WTC11 (cell line): Measurements from ENCODE around the gene NFIX. TPM values are rescaled to one million over a fixed set of nuclear protein-coding genes. Genes with fewer than 3 reads are reported as not detected.

ENCODE experiments used
- ATAC-seq: fragments of 200-7000 bp; cut with Tn5 transposase; 2 replicates; pipeline ENCODE4 v1.10.0; 2021; ENCODE audit warnings: mild to moderate bottlenecking, moderate library complexity
- CTCF ChIA-PET: fragments of 300-600 bp; sonication (Branson Sonifier 250); formaldehyde crosslinking; loops from one replicate; lab custom pipeline; 2021; ENCODE audit warnings: antibody characterized with exemption; lab: Charles Lee
- POLR2A ChIA-PET: fragments of 350-600 bp; sonication (Branson Sonifier 250); formaldehyde crosslinking; loops from one replicate; lab custom pipeline; 2021; ENCODE audit warnings: antibody characterized with exemption; lab: Charles Lee
- DNase-seq: peaks from one replicate; pipeline ENCODE4 v3.0.0; 2021; ENCODE audit warnings: low spot score
- H3K27ac Mint-ChIP-seq: 2 replicates; pipeline ENCODE4 v1.8.0; 2021; ENCODE audit warnings: mixed read lengths
- H3K27me3 Mint-ChIP-seq: 2 replicates; pipeline ENCODE4 v1.8.0; 2021; ENCODE audit warnings: low read depth, mild to moderate bottlenecking, moderate library complexity, mixed read lengths
- H3K36me3 Mint-ChIP-seq: 2 replicates; pipeline ENCODE4 v1.8.0; 2021; ENCODE audit warnings: mixed read lengths
- H3K4me1 Mint-ChIP-seq: 2 replicates; pipeline ENCODE4 v1.8.0; 2022; ENCODE audit warnings: mixed read lengths
- H3K4me3 Mint-ChIP-seq: 2 replicates; pipeline ENCODE4 v1.8.0; 2021; ENCODE audit warnings: mild to moderate bottlenecking, moderate library complexity, mixed read lengths
- H3K9me3 Mint-ChIP-seq: 2 replicates; pipeline ENCODE4 v1.8.0; 2021; ENCODE audit warnings: mixed read lengths
- ATF1 ChIP-seq: sonication (generic); formaldehyde crosslinking; IDR thresholded peaks from 2 replicates; pipeline ENCODE4 v1.8.1; 2023; ENCODE audit warnings: mild to moderate bottlenecking, moderate library complexity, missing genetic modification reagents
- EMX1 ChIP-seq: fragments of 250-450 bp; sonication (Bioruptor Pico); IDR thresholded peaks from 2 replicates; pipeline ENCODE4 v1.8.0; 2021; ENCODE audit warnings: mild to moderate bottlenecking
- ERG ChIP-seq: fragments of 250-450 bp; sonication (Bioruptor Pico); IDR thresholded peaks from 2 replicates; pipeline ENCODE4 v1.8.0; 2021; ENCODE audit warnings: mild to moderate bottlenecking
- FOXJ3 ChIP-seq: sonication (generic); formaldehyde crosslinking; IDR thresholded peaks from 2 replicates; pipeline ENCODE4 v1.9.0; 2021; ENCODE audit warnings: missing genetic modification reagents, mild to moderate bottlenecking, borderline replicate concordance
- HMGA2 ChIP-seq: fragments of 250-450 bp; sonication (Bioruptor Pico); IDR thresholded peaks from 2 replicates; pipeline ENCODE4 v1.4.0; 2021; ENCODE audit warnings: mild to moderate bottlenecking, moderate library complexity
- HMGXB4 ChIP-seq: sonication (generic); formaldehyde crosslinking; IDR thresholded peaks from 2 replicates; pipeline ENCODE4 v1.8.1; 2023; ENCODE audit warnings: mild to moderate bottlenecking, moderate library complexity, missing genetic modification reagents
- NR2C2 ChIP-seq: sonication (generic); formaldehyde crosslinking; IDR thresholded peaks from 2 replicates; pipeline ENCODE4 v1.8.0; 2022; ENCODE audit warnings: mild to moderate bottlenecking, missing genetic modification reagents
- SP1 ChIP-seq: sonication (generic); formaldehyde crosslinking; conservative IDR thresholded peaks from 2 replicates; pipeline ENCODE4 v1.8.1; 2022; ENCODE audit warnings: missing genetic modification reagents
- total RNA-seq: library from RNA; stranded (reverse); gene quantifications from 3 replicates; pipeline ENCODE4 v1.2.3, GENCODE V29; 2021
- TF ChIP-seq, protein P1 (sequence below): sonication (generic); formaldehyde crosslinking; IDR thresholded peaks from 2 replicates; pipeline ENCODE4 v1.8.1; 2022; ENCODE audit warnings: mild to moderate bottlenecking, missing genetic modification reagents, moderate library complexity, borderline replicate concordance
- TF ChIP-seq, protein P2 (sequence below): fragments of 200-600 bp; IDR thresholded peaks from 2 replicates; pipeline ENCODE4 v1.8.0; 2022; ENCODE audit warnings: antibody characterized with exemption
- TF ChIP-seq, protein P3 (sequence below): sonication (generic); formaldehyde crosslinking; IDR thresholded peaks from 2 replicates; pipeline ENCODE4 v1.8.0; 2023; ENCODE audit warnings: mild to moderate bottlenecking, missing genetic modification reagents

Gene NFIX
- total RNA-seq, 1 experiment from 2014 or later = 1.4 TPM

- TF ChIP-seq, protein P1, sequence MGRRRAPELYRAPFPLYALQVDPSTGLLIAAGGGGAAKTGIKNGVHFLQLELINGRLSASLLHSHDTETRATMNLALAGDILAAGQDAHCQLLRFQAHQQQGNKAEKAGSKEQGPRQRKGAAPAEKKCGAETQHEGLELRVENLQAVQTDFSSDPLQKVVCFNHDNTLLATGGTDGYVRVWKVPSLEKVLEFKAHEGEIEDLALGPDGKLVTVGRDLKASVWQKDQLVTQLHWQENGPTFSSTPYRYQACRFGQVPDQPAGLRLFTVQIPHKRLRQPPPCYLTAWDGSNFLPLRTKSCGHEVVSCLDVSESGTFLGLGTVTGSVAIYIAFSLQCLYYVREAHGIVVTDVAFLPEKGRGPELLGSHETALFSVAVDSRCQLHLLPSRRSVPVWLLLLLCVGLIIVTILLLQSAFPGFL (CRISPR knock-in tag) = no peak
- TF ChIP-seq, protein P2, sequence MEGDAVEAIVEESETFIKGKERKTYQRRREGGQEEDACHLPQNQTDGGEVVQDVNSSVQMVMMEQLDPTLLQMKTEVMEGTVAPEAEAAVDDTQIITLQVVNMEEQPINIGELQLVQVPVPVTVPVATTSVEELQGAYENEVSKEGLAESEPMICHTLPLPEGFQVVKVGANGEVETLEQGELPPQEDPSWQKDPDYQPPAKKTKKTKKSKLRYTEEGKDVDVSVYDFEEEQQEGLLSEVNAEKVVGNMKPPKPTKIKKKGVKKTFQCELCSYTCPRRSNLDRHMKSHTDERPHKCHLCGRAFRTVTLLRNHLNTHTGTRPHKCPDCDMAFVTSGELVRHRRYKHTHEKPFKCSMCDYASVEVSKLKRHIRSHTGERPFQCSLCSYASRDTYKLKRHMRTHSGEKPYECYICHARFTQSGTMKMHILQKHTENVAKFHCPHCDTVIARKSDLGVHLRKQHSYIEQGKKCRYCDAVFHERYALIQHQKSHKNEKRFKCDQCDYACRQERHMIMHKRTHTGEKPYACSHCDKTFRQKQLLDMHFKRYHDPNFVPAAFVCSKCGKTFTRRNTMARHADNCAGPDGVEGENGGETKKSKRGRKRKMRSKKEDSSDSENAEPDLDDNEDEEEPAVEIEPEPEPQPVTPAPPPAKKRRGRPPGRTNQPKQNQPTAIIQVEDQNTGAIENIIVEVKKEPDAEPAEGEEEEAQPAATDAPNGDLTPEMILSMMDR = no peak
- no peak for TF ChIP-seq EMX1 (CRISPR knock-in tag)
- H3K27ac Mint-ChIP-seq = no peak overlapping the region
These were observed 27.4 kb upstream of the NFIX start for GRCh38 chr19:12967907-12968306.

GRCh38 chr19:12969292-12969988 is 25.8 kb upstream of the NFIX start, which contains the start of gene DAND5:
TSS of gene DAND5 (plus strand) at chr19:12969576. CDS start at chr19:12969661, 85 bp downstream.
- H3K4me1 Mint-ChIP-seq = 0 out of 2 replicates have a peak, but pooled peaks cover 5% of the 10 kb centered on the region
- peaks cover 4% of the 10 kb centered on the region for H3K27me3 Mint-ChIP-seq
- no peaks in the 10 kb centered on the region for H3K36me3 Mint-ChIP-seq
- H3K27ac Mint-ChIP-seq = no peak within 1 kb of the TSS
- no peak within 1 kb of the TSS for H3K4me3 Mint-ChIP-seq
- ChIA-PET POLR2A (interaction anchor here (0.7 kb wide), 1 partner anchor 203 kb away, joined by 3 read pairs; no protein-coding TSS in a partner anchor), CTCF (interaction anchor here (0.9 to 1.4 kb wide), 7 partner anchors 8 to 132 kb away, joined by 3 to 11 read pairs (median 4); partner anchors contain the start of gene DNASE2)
- no peak for ATAC-seq
- H3K9me3 Mint-ChIP-seq = no peaks in the 10 kb centered on the region
- TF ChIP-seq HMGA2 = no peak
- no peak for TF ChIP-seq HMGXB4
- TF ChIP-seq NR2C2 (CRISPR knock-in tag) = no peak
- TF ChIP-seq FOXJ3 (CRISPR knock-in tag) = no peak
- TF ChIP-seq ATF1 (CRISPR knock-in tag) = no peak
- no peak for TF ChIP-seq ERG (CRISPR knock-in tag)
- TF ChIP-seq, protein P3, sequence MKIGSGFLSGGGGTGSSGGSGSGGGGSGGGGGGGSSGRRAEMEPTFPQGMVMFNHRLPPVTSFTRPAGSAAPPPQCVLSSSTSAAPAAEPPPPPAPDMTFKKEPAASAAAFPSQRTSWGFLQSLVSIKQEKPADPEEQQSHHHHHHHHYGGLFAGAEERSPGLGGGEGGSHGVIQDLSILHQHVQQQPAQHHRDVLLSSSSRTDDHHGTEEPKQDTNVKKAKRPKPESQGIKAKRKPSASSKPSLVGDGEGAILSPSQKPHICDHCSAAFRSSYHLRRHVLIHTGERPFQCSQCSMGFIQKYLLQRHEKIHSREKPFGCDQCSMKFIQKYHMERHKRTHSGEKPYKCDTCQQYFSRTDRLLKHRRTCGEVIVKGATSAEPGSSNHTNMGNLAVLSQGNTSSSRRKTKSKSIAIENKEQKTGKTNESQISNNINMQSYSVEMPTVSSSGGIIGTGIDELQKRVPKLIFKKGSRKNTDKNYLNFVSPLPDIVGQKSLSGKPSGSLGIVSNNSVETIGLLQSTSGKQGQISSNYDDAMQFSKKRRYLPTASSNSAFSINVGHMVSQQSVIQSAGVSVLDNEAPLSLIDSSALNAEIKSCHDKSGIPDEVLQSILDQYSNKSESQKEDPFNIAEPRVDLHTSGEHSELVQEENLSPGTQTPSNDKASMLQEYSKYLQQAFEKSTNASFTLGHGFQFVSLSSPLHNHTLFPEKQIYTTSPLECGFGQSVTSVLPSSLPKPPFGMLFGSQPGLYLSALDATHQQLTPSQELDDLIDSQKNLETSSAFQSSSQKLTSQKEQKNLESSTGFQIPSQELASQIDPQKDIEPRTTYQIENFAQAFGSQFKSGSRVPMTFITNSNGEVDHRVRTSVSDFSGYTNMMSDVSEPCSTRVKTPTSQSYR (CRISPR knock-in tag) = no peak
- TF ChIP-seq SP1 = no peak
- no peak for TF ChIP-seq EMX1 (CRISPR knock-in tag)
- no peak for DNase-seq

More at GRCh38 chr19:12967907-12968306, 27.4 kb upstream of the NFIX start:
- Mint-ChIP-seq H3K4me3 (no peak overlapping the region), H3K9me3 (no peaks in the 10 kb centered on the region), H3K27me3 (peaks cover 7% of the 10 kb centered on the region), H3K4me1 (0 out of 2 replicates have a peak, but pooled peaks cover 5% of the 10 kb centered on the region), H3K36me3 (no peaks in the 10 kb centered on the region)
- ChIA-PET CTCF (interaction anchor here (0.6 to 5.1 kb wide), 5 partner anchors 8 to 137 kb away, joined by 3 to 197 read pairs (median 4); no protein-coding TSS in a partner anchor), POLR2A (interaction anchor here (0.7 kb wide), 1 partner anchor 290 kb away, joined by 6 read pairs; no protein-coding TSS in a partner anchor)
- DNase-seq (no peak), ATAC-seq (no peak)
